Panc1 (cell line): ENCODE measurements around the gene AKAP6. TPM values are rescaled to one million over a fixed set of nuclear protein-coding genes. Genes with fewer than 3 reads are reported as not detected.

Source experiments
- ATAC-seq: fragments of 200-7000 bp; cut with Tn5 transposase; 2 replicates; pipeline ENCODE4 v1.9.1; 2020; ENCODE audit warnings: mild to moderate bottlenecking, moderate library complexity
- BruUV-seq: library from RNA; stranded (reverse); fragments of 400-500 nt; replicated peaks from 2 replicates; lab custom pipeline; 2021; lab: Mats Ljungman, UMichigan
- CTCF ChIA-PET: fragments of 300-600 bp; sonication (Branson Sonifier 250); formaldehyde crosslinking; loops from one replicate; lab custom pipeline; 2022; ENCODE audit warnings: antibody characterized with exemption; lab: Charles Lee
- POLR2A ChIA-PET: fragments of 300-600 bp; sonication (Branson Sonifier 250); formaldehyde crosslinking; loops from one replicate; lab custom pipeline; 2022; ENCODE audit warnings: antibody characterized with exemption; lab: Charles Lee
- DNase-seq: peaks from one replicate; pipeline ENCODE4 v3.0.0-alpha.2; 2010; ENCODE audit warnings: low read depth, low spot score
- H3K27ac ChIP-seq: 2 replicates; pipeline ENCODE4 v1.5.1; 2011; ENCODE audit warnings: mild to moderate bottlenecking, low read length, inconsistent platforms
- H3K27me3 ChIP-seq: fragments of 200-500 bp; sonication (Bioruptor generic); 2 replicates; pipeline ENCODE4 v1.6.0; 2014; ENCODE audit warnings: low read length, inconsistent platforms; ENCODE audit not compliant: control insufficient read depth, insufficient read depth
- H3K36me3 ChIP-seq: fragments of 200-500 bp; sonication (Bioruptor generic); 2 replicates; pipeline ENCODE4 v1.5.1; 2014; ENCODE audit warnings: inconsistent platforms, mild to moderate bottlenecking, low read length, moderate library complexity; ENCODE audit not compliant: control insufficient read depth, insufficient read depth
- H3K4me1 ChIP-seq: 2 replicates; pipeline ENCODE4 v1.5.1; 2011; ENCODE audit warnings: inconsistent platforms, mild to moderate bottlenecking, low read length, moderate library complexity; ENCODE audit not compliant: control insufficient read depth, insufficient read depth
- H3K4me3 ChIP-seq, 2 experiments: 2 replicates each; pipeline ENCODE4 v1.5.1; 2011 to 2012; ENCODE audit warnings: low read depth in 2 of 2, low read length in 2 of 2, mild to moderate bottlenecking in 2 of 2, inconsistent platforms in 1 of 2, moderate library complexity in 1 of 2
- H3K9me3 ChIP-seq: fragments of 200-500 bp; sonication (Bioruptor generic); 2 replicates; pipeline ENCODE4 v1.5.1; 2014; ENCODE audit warnings: low read depth, mild to moderate bottlenecking, inconsistent platforms, low read length, moderate library complexity; ENCODE audit not compliant: control insufficient read depth, insufficient read depth
- POLR2AphosphoS5 ChIP-seq: IDR thresholded peaks from 2 replicates; pipeline ENCODE4 v1.6.1; 2012; ENCODE audit warnings: mild to moderate bottlenecking, low read depth, low read length, moderate library complexity
- REST ChIP-seq, 2 experiments: IDR thresholded peaks; 2 replicates each; pipeline ENCODE4 v1.6.1; 2011 to 2012; ENCODE audit warnings: low read depth in 2 of 2, control low read depth in 1 of 2, low read length in 1 of 2, mild to moderate bottlenecking in 1 of 2, moderate library complexity in 1 of 2; ENCODE audit not compliant: insufficient read depth in 1 of 2
- SIN3A ChIP-seq: IDR thresholded peaks from 2 replicates; pipeline ENCODE4 v1.6.1; 2012; ENCODE audit warnings: low read depth, mild to moderate bottlenecking, low read length, moderate library complexity, borderline replicate concordance; ENCODE audit not compliant: insufficient read depth
- TCF7L2 ChIP-seq: IDR thresholded peaks from 2 replicates; pipeline ENCODE4 v1.6.1; 2011; ENCODE audit warnings: mild to moderate bottlenecking, low read depth, low read length, inconsistent platforms
- in situ Hi-C: cut with HindIII; loops from 2 replicates; pipeline ENCODE4 v1.10.0; 2016; ENCODE audit warnings: low sequenced_read_pairs, low pct_unique_long_range_greater_than_20kb
- intact Hi-C: fragments of 100-400 bp; cut with micrococcal nuclease; formaldehyde crosslinking; loops from one replicate; pipeline ENCODE4 v1.10.0; 2022; ENCODE audit not compliant: unreplicated experiment
- total RNA-seq: library from RNA; stranded (reverse); gene quantifications from one replicate; pipeline ENCODE4 v1.2.1, GENCODE V29; 2021; ENCODE audit not compliant: unreplicated experiment
- TF ChIP-seq, protein P1 (sequence below): fragments of 450-650 bp; IDR thresholded peaks from 2 replicates; pipeline ENCODE4 v1.5.1; 2017; ENCODE audit warnings: mild to moderate bottlenecking

The AKAP6 gene
- total RNA-seq, 1 experiment from 2014 or later = 0.82 TPM

GRCh38 chr14:32336702-32337101 lies 7.6 kb downstream of the AKAP6 start:
- H3K27ac ChIP-seq = no peak overlapping the region
- ATAC-seq = no peak
- intact Hi-C loops = no loop called here
- CTCF ChIA-PET = no interaction called here
- H3K4me3 ChIP-seq = no peak overlapping the region
- in situ Hi-C loops = no loop called here
- no peaks in the 10 kb centered on the region for H3K4me1 ChIP-seq
- H3K27me3 ChIP-seq = no peaks in the 10 kb centered on the region
- H3K36me3 ChIP-seq = no peaks in the 10 kb centered on the region
- no peak for DNase-seq
- BruUV-seq = no TSS peak
- no peaks in the 10 kb centered on the region for H3K9me3 ChIP-seq
- POLR2A ChIA-PET = no interaction called here
- TF ChIP-seq TCF7L2 = no peak
- TF ChIP-seq, protein P1, sequence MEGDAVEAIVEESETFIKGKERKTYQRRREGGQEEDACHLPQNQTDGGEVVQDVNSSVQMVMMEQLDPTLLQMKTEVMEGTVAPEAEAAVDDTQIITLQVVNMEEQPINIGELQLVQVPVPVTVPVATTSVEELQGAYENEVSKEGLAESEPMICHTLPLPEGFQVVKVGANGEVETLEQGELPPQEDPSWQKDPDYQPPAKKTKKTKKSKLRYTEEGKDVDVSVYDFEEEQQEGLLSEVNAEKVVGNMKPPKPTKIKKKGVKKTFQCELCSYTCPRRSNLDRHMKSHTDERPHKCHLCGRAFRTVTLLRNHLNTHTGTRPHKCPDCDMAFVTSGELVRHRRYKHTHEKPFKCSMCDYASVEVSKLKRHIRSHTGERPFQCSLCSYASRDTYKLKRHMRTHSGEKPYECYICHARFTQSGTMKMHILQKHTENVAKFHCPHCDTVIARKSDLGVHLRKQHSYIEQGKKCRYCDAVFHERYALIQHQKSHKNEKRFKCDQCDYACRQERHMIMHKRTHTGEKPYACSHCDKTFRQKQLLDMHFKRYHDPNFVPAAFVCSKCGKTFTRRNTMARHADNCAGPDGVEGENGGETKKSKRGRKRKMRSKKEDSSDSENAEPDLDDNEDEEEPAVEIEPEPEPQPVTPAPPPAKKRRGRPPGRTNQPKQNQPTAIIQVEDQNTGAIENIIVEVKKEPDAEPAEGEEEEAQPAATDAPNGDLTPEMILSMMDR = no peak
- no peak for TF ChIP-seq POLR2AphosphoS5
- TF ChIP-seq SIN3A = no peak
- TF ChIP-seq REST (IDR thresholded peaks at IDR 0.05; ENCODE audit: insufficient read depth in 1 of 2, low read depth in 2 of 2, low read length in 1 of 2) = no peak

GRCh38 chr14:32337759-32338158 lies 8.7 kb downstream of the AKAP6 start:
- no peak overlapping the region for H3K27ac ChIP-seq
- intact Hi-C loops (no loop called here), in situ Hi-C loops (no loop called here)
- DNase-seq = no peak
- H3K9me3 ChIP-seq = no peaks in the 10 kb centered on the region
- no peak for ATAC-seq
- H3K4me3 ChIP-seq = no peak overlapping the region
- no peaks in the 10 kb centered on the region for H3K27me3 ChIP-seq
- ChIA-PET POLR2A (no interaction called here), CTCF (no interaction called here)
- no TSS peak for BruUV-seq
- no peaks in the 10 kb centered on the region for H3K4me1 ChIP-seq
- TF ChIP-seq REST (IDR thresholded peaks at IDR 0.05; ENCODE audit: insufficient read depth in 1 of 2, low read depth in 2 of 2, low read length in 1 of 2) (no peak), POLR2AphosphoS5 (no peak), TCF7L2 (no peak), SIN3A (no peak)
- TF ChIP-seq, protein P1 = no peak
- no peaks in the 10 kb centered on the region for H3K36me3 ChIP-seq
